Measurements from ENCODE around the gene OR5AN1.

DNA sequence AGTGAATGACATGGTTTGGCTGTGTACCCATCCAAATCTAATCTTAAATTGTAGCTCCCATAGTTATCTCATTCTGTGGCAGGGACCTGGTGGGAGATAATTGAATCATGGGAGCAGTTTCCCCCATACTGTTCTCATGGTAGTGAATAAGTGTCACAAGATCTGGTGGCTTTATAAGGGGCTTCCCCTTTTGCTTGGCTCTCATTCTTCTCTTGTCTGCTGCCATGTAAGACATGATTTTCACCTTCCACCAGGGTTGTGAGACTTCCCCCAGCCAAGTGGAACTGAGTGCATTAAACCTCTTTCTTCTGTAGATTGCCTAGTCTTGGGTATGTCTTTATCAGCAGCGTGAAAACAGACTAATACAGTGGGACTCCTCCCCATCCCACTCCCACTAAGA, 56.4 kb downstream of the OR5AN1 start:
- TF ChIP-seq, protein P1, sequence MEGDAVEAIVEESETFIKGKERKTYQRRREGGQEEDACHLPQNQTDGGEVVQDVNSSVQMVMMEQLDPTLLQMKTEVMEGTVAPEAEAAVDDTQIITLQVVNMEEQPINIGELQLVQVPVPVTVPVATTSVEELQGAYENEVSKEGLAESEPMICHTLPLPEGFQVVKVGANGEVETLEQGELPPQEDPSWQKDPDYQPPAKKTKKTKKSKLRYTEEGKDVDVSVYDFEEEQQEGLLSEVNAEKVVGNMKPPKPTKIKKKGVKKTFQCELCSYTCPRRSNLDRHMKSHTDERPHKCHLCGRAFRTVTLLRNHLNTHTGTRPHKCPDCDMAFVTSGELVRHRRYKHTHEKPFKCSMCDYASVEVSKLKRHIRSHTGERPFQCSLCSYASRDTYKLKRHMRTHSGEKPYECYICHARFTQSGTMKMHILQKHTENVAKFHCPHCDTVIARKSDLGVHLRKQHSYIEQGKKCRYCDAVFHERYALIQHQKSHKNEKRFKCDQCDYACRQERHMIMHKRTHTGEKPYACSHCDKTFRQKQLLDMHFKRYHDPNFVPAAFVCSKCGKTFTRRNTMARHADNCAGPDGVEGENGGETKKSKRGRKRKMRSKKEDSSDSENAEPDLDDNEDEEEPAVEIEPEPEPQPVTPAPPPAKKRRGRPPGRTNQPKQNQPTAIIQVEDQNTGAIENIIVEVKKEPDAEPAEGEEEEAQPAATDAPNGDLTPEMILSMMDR (IDR thresholded peaks at IDR 0.05), result no peak
- TF ChIP-seq POLR2AphosphoS5 (IDR thresholded peaks at IDR 0.05), result no peak
- TF ChIP-seq EP300 (IDR thresholded peaks at IDR 0.05), result no peak
